ENCODE data around the gene SYNC.

SYNC gene

GRCh38 chr1:32702599-32703478 is at the start of gene SYNC:
TSS of gene SYNC (minus strand) at chr1:32702770. CDS start at chr1:32702660, 110 bp downstream.
- ATAC-seq = peak; percentile 42
- TF ChIP-seq OSR1 (CRISPR knock-in tag; IDR thresholded peaks at IDR 0.05) = no peak
- TF ChIP-seq ZNF8 (CRISPR knock-in tag; IDR thresholded peaks at IDR 0.05) = no peak
- TF ChIP-seq CSRNP3 (CRISPR knock-in tag; IDR thresholded peaks at IDR 0.05) = no peak
- TF ChIP-seq PATZ1 (CRISPR knock-in tag; IDR thresholded peaks at IDR 0.05; ENCODE audit: borderline replicate concordance) = no peak
- no peak for TF ChIP-seq CSDC2 (CRISPR knock-in tag; IDR thresholded peaks at IDR 0.05)
- no peak for TF ChIP-seq ESRRG (CRISPR knock-in tag; IDR thresholded peaks at IDR 0.05)
- no peak for TF ChIP-seq ARNTL (CRISPR knock-in tag; IDR thresholded peaks at IDR 0.05; ENCODE audit: borderline replicate concordance, low read depth)
- TF ChIP-seq SNAI2 (CRISPR knock-in tag; IDR thresholded peaks at IDR 0.05) = no peak

GRCh38 chr1:32749771-32750170 is 47.2 kb upstream of the SYNC start:
- TF ChIP-seq ZFP30 (CRISPR knock-in tag; IDR thresholded peaks at IDR 0.05) = no peak
- no peak for TF ChIP-seq CSRNP3 (CRISPR knock-in tag; IDR thresholded peaks at IDR 0.05)
- no peak for TF ChIP-seq RARB (CRISPR knock-in tag; IDR thresholded peaks at IDR 0.05)
- TF ChIP-seq GLIS3 (CRISPR knock-in tag; IDR thresholded peaks at IDR 0.05) = no peak
- ATAC-seq = no peak

GRCh38 chr1:32749332-32749731 is 46.8 kb upstream of the SYNC start:
- no peak for ATAC-seq
- TF ChIP-seq ARNTL (CRISPR knock-in tag; IDR thresholded peaks at IDR 0.05; ENCODE audit: borderline replicate concordance, low read depth) (no peak), ZNF70 (CRISPR knock-in tag; IDR thresholded peaks at IDR 0.05) (no peak), CSRNP3 (CRISPR knock-in tag; IDR thresholded peaks at IDR 0.05) (no peak), ISL1 (CRISPR knock-in tag; IDR thresholded peaks at IDR 0.05) (no peak), CSDC2 (CRISPR knock-in tag; IDR thresholded peaks at IDR 0.05) (no peak), ESRRG (CRISPR knock-in tag; IDR thresholded peaks at IDR 0.05) (no peak), POU6F1 (CRISPR knock-in tag; IDR thresholded peaks at IDR 0.05; ENCODE audit: borderline replicate concordance, low read depth) (no peak), PATZ1 (CRISPR knock-in tag; IDR thresholded peaks at IDR 0.05; ENCODE audit: borderline replicate concordance) (no peak), BACH2 (CRISPR knock-in tag; IDR thresholded peaks at IDR 0.05; ENCODE audit: borderline replicate concordance) (no peak), GLIS3 (CRISPR knock-in tag; IDR thresholded peaks at IDR 0.05) (no peak), ZNF565 (CRISPR knock-in tag; conservative IDR thresholded peaks at IDR 0.05; ENCODE audit: low read depth) (no peak), RARB (CRISPR knock-in tag; IDR thresholded peaks at IDR 0.05) (no peak), ZFP30 (CRISPR knock-in tag; IDR thresholded peaks at IDR 0.05) (no peak), CREB5 (CRISPR knock-in tag; IDR thresholded peaks at IDR 0.05; ENCODE audit: low read depth) (no peak), SNAI2 (CRISPR knock-in tag; IDR thresholded peaks at IDR 0.05) (no peak), OSR1 (CRISPR knock-in tag; IDR thresholded peaks at IDR 0.05) (no peak), PPARA (CRISPR knock-in tag; IDR thresholded peaks at IDR 0.05; ENCODE audit: borderline replicate concordance) (no peak), ZFP3 (CRISPR knock-in tag; IDR thresholded peaks at IDR 0.05) (no peak)

Measured in SK-N-SH treated with all-trans-retinoic acid at 6 μM for 48 hours (cell line).